UCSD-AML1 (cell line): ENCODE results near the gene CUX1.
A peak's percentile ranks its signal among the peaks of the same experiment; 100 is the strongest.
"Not testable (repeated sequence)": the region's sequence is repeated elsewhere in the genome, so short reads cannot be mapped to it uniquely, and the experiment has no call there.

ENCODE experiments used
- DNase-seq: peaks from one replicate; lab custom pipeline; 2025; ENCODE audit not compliant: unreplicated experiment; lab: John Stamatoyannopoulos, UW

The CUX1 gene

DNA sequence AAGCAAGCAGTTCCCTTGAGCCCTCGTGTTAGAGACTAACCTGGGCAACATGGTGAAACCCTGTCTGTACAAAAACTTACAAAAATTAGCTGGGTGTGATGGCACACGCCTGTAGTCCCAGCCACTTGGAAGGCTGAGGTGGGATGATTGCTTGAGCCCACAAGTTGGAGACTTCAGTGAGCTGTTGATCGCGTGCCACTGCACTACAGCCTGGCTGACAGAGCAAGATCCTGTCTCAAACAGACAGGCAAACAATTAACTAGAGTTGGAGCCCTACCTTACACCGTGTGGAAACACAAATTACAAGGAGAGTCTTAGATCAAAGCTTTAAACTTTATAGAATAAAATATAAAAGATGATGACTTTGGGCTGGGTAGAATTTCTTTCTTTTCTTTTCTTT, 219.5 kb downstream of the CUX1 start:
- DNase-seq: no peak

DNA sequence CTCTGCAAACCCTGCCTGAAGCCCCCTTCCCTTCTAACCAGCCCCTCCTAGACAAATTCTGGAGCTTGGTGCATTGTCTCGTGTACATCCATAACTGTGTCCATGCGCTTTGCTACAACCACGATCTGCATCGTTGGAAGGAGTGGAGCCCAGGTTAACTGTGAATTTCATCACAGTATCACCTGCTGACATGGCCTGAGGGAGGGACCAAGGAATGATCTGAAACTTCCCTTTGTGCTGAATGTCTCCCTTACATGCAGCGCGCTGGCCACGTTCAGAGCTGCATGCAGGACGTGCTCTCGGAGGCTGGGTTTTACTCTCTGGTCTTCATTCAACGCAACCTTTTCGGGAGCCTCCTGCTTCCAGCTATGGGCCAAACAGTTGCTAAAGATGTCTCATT, 222.3 kb downstream of the CUX1 start:
- DNase-seq: no peak

DNA sequence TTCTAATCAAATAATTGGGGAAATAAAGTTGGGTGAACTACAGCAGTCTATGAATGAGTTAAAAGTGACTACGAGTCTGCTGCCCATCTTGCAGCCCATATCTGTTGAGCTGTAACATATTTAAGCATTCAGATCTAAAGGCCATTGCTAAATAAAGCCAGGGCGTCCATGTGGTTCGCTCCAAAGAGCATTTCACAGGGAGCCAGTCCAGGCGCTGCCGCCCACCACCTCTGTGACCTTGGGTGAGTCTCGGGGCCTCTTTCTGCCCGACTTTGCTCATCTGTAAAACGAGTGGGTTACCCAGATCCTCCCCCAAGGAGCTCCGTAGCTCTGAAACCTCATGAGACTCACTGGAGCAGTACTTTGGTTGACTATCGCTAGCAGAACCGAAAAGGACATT, 223.1 kb downstream of the CUX1 start:
- DNase-seq: no peak

DNA sequence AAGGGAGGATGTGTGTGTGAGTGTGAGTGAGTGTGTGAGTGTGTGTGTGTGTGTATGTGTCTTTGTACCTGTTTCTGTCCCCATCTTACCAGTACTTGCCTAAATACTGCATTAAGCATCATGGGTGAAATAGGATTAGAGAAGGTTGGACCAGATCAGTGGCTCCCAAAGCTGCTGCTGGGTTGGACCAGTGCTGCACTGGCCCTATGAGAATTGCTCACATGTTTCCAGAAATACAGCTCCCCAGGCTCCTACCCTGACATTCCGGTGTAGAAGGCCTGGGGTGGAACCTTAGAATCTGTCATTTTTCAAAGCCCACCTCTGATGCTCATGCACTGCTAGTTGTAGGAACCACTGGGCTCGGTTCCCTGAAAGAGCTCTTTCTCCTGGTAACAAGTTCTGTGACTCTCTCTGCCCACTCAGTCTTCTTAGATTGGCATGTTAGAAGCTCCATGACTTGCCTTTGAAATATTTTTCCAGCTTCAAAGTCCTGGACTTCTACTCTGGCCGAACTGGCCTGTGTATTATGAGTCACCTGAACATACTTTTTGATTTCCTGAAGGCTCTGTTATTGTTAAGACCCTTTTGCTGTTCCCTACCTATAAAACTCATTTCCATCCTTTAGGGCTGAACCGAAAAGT, 224.7 kb downstream of the CUX1 start:
- no peak for DNase-seq

DNA sequence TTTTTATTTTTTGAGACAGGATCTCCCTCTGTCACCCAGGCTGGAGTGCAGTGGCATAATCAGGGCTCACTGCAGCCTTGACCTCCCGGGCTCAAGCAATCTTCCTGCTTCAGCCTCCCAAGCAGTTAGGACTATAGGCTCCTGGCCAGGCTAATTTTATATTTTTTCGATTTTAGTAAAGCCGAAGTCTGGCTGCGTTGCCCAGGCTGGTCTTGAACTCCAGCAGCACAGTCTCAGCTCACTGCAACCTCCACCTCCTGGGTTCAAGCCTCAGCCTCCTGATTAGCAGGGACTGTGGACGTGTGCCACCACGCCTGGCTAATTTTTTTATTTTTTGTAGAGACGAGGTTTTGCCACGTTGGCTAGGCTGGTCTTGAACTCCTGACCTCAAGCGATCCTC, 225.4 kb downstream of the CUX1 start:
- DNase-seq: not testable (repeated sequence)

DNA sequence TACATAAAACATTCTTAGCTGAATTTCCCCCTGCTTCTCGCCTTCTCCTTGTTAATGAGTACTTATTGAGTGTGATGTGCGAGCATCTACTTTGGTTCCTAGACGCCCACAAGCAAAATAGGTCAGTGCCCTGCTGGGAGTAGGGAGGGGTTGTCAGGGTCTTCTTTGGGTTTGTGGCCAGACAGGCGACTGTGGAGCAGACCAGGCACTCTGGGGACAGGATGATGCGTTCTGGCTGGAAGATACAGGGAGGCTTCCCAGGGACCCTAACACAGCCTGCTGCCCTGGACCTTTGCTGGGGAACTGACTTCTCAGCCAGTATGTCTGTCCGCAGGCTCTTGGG, 227.2 kb downstream of the CUX1 start:
- DNase-seq: no peak

GRCh38 chr7:102044984-102045673, 227.7 kb downstream of the CUX1 start:
- no peak for DNase-seq

DNA sequence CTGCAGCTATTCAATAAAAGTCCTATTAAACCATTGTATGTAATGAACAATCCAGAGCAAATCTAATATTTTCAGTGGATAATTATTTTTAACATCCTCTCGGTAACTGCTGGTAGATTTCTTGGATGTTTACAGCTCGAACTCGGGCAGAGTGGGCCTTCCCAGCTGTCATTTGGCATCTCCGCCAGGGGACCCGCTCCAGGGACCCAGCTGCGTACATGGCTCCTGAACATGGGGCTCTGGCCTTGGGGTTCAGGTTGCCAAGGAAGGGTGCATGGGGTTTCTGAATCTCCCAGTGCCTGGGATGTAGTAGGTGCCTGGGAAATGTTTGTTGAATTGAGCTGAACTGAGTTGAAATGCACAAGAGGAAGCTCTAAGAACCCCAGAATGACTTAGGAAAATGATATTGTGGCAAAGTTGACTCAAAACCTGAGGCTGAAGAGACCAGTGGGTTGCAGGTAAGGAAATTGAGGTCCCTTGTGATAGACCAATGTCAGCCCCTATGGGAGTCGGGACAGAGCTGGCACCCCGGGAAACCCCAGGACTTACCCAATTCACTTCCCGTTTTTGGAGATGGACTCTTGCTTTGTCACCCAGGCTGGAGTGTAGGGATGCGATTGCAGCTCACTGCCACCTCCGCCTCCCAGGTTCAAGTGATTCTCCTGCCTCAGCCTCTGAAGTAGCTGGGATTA, 228.4 kb downstream of the CUX1 start:
- no peak for DNase-seq

- DNase-seq: no peak
Measured at GRCh38 chr7:102046373-102047117, 229.1 kb downstream of the CUX1 start.

DNA sequence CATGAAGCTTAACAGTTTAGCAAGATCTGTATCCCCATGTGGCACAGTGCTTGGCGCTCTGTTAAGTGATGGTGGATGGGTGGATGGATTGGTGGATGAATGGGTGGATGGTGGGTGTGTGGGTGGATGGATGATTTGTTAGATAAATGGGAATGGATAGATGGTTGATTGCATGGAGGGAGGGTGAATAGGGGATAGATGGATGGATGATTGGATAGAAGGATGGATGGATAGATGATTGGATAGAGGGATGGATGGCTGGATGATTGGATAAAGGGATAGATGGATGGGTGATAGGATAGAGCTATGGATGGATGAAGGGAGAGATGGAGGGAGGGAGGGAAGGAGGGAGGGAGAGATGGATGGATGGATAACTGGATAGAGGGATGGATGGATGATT, 229.7 kb downstream of the CUX1 start:
- DNase-seq: no peak

- no peak for DNase-seq
Measured at GRCh38 chr7:102049765-102050164, 232.3 kb downstream of the CUX1 start.

DNA sequence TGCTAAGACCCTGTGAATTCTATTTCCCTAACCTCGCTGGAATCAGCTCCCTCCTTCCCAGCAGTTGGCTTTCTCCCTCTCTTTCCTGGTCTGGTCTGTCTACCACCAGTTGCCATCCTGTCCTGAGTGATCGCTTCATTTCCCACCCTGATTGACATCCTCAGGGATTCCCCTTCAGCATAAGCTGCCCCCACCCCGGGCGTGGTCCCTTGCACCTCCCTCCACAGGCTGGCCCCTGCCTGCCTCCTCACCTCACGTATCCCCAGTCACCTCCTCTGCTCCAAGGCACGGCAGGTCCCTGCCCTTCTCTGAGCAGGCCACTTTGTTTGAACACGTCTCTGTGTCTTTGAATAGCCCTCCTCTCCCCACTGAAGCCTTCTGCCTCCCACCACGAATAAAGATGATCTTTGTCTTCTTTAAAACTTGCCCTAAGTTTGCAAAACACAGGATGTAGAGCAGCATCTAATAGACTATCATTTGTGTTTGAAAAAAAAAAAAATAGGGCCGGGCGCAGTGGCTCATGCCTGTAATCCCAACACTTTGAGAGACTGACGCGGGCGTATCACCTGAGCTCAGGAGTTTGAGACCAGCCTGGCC, 233.5 kb downstream of the CUX1 start:
- no peak for DNase-seq

DNA sequence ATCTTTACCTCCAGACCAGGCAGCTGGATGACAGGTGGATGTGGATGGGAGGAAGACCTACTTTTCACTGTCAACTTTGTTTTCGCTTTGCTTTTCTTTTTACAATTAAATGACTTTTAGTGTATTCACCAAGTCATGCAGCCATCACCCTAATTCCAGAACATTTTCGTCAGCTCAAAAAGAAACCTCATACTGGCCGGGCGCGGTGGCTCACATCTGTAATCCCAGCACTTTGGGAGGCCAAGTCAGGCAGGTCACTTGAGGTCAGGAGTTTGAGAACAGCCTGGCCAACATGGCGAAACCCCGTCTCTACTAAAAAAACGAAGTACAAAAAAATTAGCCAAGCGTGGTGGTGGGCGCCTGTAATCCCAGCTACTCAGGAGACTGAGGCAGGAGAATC, 234.3 kb downstream of the CUX1 start:
- DNase-seq: not testable (repeated sequence)

DNA sequence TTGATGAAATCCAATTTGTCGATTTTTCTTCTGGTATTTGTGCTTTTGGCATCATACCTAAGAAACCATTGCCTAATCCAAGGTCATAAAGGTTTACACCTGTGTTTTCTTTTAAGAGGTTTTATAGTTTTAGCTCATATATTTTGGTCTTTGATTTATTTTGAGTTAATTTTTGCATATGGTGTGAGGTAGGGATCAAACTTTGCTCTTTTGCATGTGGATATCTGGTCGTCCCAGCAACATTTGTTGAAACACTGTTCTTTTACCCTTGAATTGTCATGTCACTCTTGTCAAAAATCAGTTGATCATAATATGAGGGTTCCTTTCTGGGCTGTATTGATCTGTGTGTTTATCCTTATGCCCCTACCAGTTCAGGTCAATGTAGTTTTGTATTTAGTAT, 236.7 kb downstream of the CUX1 start:
- no peak for DNase-seq

- DNase-seq: no peak
Measured at GRCh38 chr7:102055181-102055976, 238.0 kb downstream of the CUX1 start.

GRCh38 chr7:102059524-102059923, 242.1 kb downstream of the CUX1 start:
- DNase-seq: no peak

DNA sequence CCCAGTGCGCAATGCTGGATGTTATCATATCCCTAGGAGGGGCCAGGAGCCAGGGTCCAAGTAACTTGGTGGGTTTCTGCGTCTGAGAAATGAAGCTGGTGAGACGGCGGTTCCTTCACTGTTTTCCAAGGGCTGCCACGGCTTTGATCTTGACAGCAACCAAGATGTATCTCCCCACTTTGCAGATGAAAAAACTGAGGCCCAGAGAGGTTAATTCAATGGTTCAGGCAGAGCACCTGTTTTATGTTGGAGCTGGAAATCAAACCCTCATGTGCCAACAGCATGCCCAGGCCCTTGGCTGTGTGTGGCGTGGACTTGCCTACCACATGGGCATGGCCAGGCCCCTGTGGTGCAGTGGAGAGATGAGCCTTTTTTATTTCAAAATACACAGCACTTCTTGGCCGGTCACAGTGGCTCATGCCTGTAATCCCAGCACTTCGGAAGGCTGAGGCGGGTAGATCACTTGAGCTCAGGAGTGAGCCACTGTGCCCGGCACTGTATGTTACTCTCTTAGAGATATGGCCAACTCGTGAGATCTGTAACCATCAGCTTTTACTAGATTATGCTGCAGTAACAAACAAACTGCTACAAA, 244.0 kb downstream of the CUX1 start:
- no peak for DNase-seq

GRCh38 chr7:102061981-102062390, 244.6 kb downstream of the CUX1 start:
- peak; percentile 22 for DNase-seq

- no peak for DNase-seq
Measured at GRCh38 chr7:102063690-102064180, 246.3 kb downstream of the CUX1 start.
